ENCODE results near the gene TLE2. TPM values are rescaled to one million over a fixed set of nuclear protein-coding genes. Genes with fewer than 3 reads are reported as not detected.

The TLE2 gene
- total and polyA plus RNA-seq, 9 of the 15 experiments (the other 6 are each of a cell fraction or from before 2014, with no cell fraction given), result 0.35 to 13.1 (median 6.2) TPM

- TF ChIP-seq ZNF407 (IDR thresholded peaks at IDR 0.05; ENCODE audit: low read depth) (no peak), KAT2B (IDR thresholded peaks at IDR 0.05; ENCODE audit: low read depth, low read length) (no peak), ATF4 (CRISPR knock-in tag; IDR thresholded peaks at IDR 0.05) (0 out of 2 replicates have a peak, but pooled peaks have one; percentile 20), NR2C1 (IDR thresholded peaks at IDR 0.05) (peak; percentile 36; the same call in 1 of the 2 replicates), NR2C1 (tag; IDR thresholded peaks at IDR 0.05) (no peak; the same call in 1 of the 2 replicates), RCOR1 (IDR thresholded peaks at IDR 0.05; ENCODE audit: borderline replicate concordance in 1 of 2, low read depth in 2 of 2, low read length in 2 of 2) (no peak), ILK (tag; IDR thresholded peaks at IDR 0.05; ENCODE audit: borderline replicate concordance, low read depth) (no peak), ZNF24 (IDR thresholded peaks at IDR 0.05) (peak; percentile 24; the same call in 1 of the 2 replicates), POLR2AphosphoS5 (IDR thresholded peaks at IDR 0.05; ENCODE audit: control insufficient read depth, insufficient read depth, low read depth, low read length) (no peak), TSHZ1 (CRISPR knock-in tag; IDR thresholded peaks at IDR 0.05) (peak; percentile 72; the same call in 1 of the 2 replicates), E2F8 (IDR thresholded peaks at IDR 0.05; ENCODE audit: low read depth, partially characterized antibody) (peak; percentile 70)
Observed at GRCh38 chr19:2962018-2962670, 66.9 kb downstream of the TLE2 start (continued).
